Kidney epithelial cell (primary cell): ENCODE results near the gene STOM. TPM values are rescaled to one million over a fixed set of nuclear protein-coding genes. Genes with fewer than 3 reads are reported as not detected.

Experiments used
- DNase-seq: peaks from one replicate; pipeline ENCODE4 v3.0.0-alpha.2; 2010; ENCODE audit warnings: low read depth
- H3K27me3 ChIP-seq: 2 replicates; pipeline ENCODE4 v1.6.0; 2011; ENCODE audit warnings: low read length; ENCODE audit not compliant: control insufficient read depth, insufficient read depth
- H3K36me3 ChIP-seq: 2 replicates; pipeline ENCODE4 v1.5.1; 2011; ENCODE audit warnings: low read length; ENCODE audit not compliant: control insufficient read depth, insufficient read depth
- H3K4me3 ChIP-seq: 2 replicates; pipeline ENCODE4 v1.5.1; 2011; ENCODE audit warnings: low read depth, mild to moderate bottlenecking, control low read depth, low read length
- total RNA-seq: library from RNA; depleted of rRNA; stranded (reverse); fragments of >200 nt; gene quantifications from 2 replicates; pipeline ENCODE4 v1.2.3, GENCODE V29; 2015
- TF ChIP-seq, protein P1 (sequence below): IDR thresholded peaks from 2 replicates; pipeline ENCODE4 v1.5.1; 2011; ENCODE audit warnings: mild to moderate bottlenecking, moderate library complexity, low read length, control low read depth, inconsistent platforms; ENCODE audit not compliant: insufficient read depth, poor library complexity, severe bottlenecking

STOM gene
- total RNA-seq, 1 donor from 2014 or later: 16.8 TPM

DNA sequence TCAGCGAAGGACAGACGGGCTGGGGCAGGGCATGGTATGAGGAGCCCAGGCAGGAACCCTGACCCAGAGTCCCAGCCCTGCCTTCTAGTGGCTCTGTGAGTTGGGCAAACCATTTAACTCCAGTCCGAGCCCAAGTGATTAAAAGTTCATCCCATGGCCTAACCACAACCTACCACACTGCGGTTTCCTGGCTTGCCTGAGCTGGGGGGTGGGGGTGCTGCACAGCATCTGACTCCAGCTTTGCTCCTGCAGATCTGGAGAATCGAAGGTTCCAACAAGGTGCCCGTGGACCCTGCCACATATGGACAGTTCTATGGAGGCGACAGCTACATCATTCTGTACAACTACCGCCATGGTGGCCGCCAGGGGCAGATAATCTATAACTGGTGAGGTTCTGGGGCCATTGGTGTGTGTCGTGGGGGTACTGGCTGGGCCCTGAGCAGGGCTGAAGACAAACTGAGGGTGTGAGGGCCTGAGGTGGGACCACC lies 49.0 kb downstream of the STOM start:
- TF ChIP-seq, protein P1, sequence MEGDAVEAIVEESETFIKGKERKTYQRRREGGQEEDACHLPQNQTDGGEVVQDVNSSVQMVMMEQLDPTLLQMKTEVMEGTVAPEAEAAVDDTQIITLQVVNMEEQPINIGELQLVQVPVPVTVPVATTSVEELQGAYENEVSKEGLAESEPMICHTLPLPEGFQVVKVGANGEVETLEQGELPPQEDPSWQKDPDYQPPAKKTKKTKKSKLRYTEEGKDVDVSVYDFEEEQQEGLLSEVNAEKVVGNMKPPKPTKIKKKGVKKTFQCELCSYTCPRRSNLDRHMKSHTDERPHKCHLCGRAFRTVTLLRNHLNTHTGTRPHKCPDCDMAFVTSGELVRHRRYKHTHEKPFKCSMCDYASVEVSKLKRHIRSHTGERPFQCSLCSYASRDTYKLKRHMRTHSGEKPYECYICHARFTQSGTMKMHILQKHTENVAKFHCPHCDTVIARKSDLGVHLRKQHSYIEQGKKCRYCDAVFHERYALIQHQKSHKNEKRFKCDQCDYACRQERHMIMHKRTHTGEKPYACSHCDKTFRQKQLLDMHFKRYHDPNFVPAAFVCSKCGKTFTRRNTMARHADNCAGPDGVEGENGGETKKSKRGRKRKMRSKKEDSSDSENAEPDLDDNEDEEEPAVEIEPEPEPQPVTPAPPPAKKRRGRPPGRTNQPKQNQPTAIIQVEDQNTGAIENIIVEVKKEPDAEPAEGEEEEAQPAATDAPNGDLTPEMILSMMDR: no peak
- Histone ChIP-seq H3K27me3 (no peaks in the 10 kb centered on the region), H3K36me3 (peaks cover 8% of the 10 kb centered on the region), H3K4me3 (no peak overlapping the region)
- DNase-seq: no peak

DNA sequence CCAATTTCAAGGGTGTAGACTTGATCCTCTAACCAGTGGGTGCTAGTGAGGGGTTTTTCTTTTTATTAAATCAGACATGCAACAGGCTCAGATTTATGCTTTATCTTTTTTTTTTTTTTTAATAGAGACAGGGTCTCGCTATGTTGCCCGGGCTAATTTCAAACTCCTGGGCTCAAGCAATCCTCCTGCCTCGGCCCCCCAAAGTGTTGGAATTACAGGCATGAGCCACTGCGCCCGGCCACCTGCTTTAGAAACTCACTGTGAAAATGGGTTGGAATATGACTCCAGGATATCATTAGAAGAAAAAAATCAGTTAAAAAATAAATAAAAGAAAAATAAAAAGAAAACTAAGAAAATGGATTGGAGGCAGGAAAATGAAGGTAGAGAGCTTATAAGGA lies 50.7 kb downstream of the STOM start:
- Histone ChIP-seq H3K4me3 (no peak overlapping the region), H3K36me3 (peaks cover 5% of the 10 kb centered on the region), H3K27me3 (no peaks in the 10 kb centered on the region)
- TF ChIP-seq, protein P1: no peak
- no peak for DNase-seq

DNA sequence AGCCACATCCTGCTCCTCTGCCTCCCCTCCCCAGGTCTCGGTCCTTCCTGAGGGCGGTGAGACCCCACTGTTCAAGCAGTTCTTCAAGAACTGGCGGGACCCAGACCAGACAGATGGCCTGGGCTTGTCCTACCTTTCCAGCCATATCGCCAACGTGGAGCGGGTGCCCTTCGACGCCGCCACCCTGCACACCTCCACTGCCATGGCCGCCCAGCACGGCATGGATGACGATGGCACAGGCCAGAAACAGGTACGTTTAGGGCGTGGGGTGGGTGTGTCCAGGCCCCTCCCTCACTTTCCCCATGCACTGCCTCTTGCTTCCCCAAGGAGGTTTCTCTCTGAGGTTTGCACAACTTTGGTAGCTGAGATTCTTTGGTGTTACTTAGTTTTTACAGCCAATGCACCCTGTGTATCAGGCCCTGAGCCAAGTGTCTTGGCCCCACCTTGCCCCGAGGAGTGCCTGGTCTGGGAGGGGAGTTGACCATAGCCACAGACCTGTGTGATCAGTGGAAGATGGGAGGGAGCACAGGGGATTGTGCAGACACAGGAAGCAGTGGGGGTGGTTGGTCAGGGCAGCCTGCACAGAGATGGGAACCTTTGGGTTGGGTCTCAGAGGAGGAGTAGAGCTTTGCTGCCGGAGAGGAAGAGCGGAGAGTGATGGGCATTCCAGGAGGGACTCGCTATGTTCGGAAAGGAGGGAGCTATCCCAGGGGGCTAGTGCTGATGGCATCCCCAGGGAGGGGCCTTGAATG lies 51.2 kb downstream of the STOM start:
- no peak for DNase-seq
- H3K4me3 ChIP-seq: no peak overlapping the region
- TF ChIP-seq, protein P1: no peak
- peaks cover 5% of the 10 kb centered on the region for H3K36me3 ChIP-seq
- no peaks in the 10 kb centered on the region for H3K27me3 ChIP-seq

DNA sequence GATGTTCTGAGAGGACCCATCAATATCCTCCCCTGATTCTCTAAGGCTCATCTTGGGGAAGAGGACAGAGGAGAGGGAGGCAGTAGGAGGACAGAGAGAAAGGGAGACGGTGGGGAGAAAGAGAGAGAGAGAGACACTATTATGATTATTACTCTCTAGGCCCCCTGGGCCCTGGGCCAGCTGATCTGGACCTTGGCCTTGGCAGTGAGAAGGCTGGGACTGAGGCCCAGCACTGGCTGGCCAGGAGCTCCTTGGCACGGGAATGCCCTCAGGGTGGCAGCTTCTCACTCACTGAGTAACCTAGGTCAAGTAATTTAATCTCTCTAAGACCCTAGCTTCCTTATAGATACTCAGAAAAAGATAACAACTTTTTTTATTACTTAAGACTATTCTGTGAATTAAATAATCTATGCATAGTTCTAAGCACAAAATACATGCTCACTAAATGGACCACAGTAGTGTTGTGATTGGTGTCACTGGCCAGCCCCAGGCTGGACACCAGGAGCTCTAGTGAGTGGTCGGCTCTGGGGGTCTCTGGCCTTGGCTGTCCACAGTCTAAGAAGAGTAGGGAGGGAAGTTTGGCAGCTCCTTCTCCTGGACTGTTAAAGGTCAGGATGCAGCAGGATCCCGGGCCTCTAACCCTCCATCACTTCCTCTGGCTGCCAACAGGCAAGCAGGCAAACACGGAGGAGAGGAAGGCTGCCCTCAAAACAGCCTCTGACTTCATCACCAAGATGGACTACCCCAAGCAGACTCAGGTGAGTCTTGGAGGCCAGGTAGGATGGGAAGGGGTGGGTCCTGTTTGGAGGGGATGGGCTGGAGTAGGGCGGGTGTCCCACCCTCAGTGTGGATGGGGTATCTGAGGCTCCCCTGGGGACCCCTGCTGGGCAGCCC lies 52.1 kb downstream of the STOM start:
- no peaks in the 10 kb centered on the region for H3K27me3 ChIP-seq
- TF ChIP-seq, protein P1: no peak
- H3K4me3 ChIP-seq: no peak overlapping the region
- no peak for DNase-seq
- peaks cover 5% of the 10 kb centered on the region for H3K36me3 ChIP-seq

DNA sequence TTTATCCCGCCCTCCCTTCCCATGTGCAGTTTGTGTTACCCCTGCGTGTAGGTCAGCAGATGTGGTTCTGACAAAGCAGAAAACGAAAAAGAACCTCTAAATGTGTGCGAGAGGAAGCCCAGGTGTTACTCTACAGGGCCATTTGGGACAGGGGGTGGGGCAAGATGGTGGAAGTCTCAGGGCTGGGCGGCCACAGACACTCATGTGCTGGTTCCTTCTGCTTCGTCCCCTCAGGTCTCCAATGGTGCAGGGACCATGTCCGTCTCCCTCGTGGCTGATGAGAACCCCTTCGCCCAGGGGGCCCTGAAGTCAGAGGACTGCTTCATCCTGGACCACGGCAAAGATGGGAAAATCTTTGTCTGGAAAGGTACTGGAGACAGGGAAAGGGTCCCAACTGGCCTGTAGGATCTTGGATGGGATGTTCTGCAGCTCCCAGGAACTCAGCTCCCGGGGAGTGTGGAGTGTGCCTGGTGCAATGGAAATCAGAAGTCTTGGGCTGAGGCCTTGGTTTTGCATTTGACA lies 53.1 kb downstream of the STOM start:
- Histone ChIP-seq H3K36me3 (peaks cover 5% of the 10 kb centered on the region), H3K4me3 (no peak overlapping the region), H3K27me3 (no peaks in the 10 kb centered on the region)
- TF ChIP-seq, protein P1: no peak
- no peak for DNase-seq
